ENCODE measurements around the gene CGN.

The CGN gene

DNA sequence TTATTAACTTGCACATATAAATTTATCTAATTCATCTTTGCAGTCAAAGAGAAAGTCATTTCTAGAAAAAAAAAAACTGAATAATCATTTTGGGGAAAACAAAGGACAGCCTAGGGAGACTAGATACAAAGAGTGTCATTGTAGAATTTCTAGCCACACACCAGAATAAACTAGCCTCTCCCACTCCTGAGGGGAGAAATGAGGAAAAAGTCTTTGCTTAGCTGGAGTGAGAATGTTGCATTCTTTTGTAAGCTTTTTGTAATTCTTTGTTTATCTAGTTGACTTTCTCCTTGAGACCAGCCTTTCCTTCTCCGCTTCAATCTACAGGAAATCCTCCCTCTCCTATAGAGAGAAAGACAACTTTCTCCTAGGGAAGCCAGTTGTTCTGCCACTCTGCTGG, 15.9 kb upstream of the CGN start:
- no peak overlapping the region for H3K4me3 ChIP-seq
- H3K27ac ChIP-seq: no peak overlapping the region

DNA sequence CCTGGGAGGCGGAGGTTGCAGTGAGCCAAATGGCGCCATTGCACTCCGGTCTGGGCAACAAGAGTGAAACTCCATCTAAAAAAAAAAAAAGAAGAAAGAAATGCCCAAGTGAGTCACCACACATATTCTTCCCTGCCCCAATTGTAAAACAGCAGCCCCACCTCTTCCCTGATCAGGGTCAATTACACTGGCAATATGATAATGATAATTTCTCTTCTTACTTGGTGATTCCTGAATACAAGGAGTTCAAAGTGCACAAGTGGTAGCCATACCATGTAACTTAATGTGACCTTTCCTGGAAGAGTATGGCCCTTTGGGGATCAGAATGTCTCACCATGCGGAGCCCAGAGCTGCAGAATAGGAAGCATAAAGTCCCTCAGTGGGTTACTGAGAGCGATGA, 11.8 kb upstream of the CGN start:
- Histone ChIP-seq H3K27ac (no peak overlapping the region), H3K4me3 (no peak overlapping the region)

- no peak overlapping the region for H3K27ac ChIP-seq
- H3K4me3 ChIP-seq: no peak overlapping the region
Measured at GRCh38 chr1:151499930-151500329, 11.3 kb upstream of the CGN start.

- Histone ChIP-seq H3K4me3 (no peak overlapping the region), H3K27ac (no peak overlapping the region)
Measured at GRCh38 chr1:151501474-151501873, 9.7 kb upstream of the CGN start.

DNA sequence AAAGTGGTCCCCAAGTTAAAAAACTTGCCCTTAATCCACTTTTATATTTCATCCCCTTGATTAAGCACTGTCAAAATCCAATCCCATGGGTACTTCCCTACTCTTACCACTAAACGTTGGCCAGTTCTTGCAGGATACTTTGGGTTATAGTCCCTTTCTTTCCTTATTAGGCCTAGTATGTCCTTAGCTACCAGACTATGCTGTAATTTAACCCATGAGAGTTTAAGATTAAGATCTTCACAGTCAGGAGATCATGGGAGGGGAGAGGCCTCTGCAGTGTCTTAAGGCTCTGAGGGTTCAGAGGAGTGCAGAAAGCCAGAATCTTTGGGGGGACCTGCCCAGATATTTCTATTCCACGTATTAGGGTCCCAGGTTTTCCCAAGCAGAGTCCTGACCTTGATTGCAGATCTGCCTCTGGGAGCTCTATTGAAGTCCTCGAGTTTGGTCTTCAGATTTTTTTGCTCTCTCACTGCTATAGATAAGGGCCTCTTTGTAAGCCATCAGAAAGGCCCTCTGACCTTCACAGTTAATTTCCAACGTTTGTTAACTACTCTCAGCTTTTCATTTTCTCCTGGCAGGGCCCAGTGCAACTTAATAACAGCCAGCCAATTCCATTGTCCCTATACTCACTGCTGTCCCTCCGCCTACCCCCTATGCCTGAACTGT, 9.0 kb upstream of the CGN start:
- H3K27ac ChIP-seq: no peak overlapping the region
- H3K4me3 ChIP-seq: no peak overlapping the region

DNA sequence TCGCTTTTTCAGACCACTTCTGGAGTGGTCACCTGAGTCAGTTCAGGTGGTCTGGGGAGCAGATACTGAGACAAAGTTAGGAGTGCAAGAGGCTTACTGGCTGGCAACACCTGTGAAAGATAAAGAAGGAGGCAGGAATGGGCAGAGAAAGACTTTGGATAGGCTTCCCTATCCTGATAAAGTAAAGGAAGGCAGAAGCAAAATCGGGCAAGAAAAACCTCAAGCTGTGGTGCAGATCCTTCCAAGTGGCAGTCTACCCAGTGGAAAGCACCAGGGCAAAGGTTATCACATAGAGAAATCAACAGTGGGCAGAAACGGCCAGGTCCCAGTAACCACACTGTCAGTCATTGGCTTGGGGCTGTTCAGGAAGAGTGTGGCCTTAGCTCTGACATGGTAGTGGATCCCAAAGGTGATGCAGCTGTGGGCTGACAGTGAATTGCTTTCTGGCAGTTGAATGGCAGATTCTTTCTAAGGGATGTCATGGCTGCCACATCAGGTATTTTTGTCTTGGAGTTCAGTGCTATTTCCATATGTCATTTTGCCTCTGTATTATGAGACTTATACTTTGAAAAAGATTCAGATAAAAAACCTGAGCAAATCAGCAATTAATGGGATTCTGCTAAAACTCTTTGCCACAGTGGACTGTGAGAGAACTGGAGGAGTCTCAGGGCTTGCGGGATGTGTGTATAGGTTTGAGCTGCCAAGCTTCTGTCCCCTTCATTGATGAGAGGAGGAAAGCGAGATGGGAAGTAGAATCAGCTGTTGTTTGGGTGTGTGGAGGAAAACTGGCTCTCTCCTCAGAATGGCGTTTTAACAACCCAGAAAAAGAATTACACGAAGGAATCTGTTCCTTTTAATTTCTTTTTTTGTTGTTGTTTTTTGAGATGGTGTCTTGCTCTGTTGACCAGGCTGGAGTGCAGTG, 8.1 kb upstream of the CGN start:
- no peak overlapping the region for H3K27ac ChIP-seq

GRCh38 chr1:151504252-151504651, 6.9 kb upstream of the CGN start:
- H3K4me3 ChIP-seq: no peak overlapping the region
- no peak overlapping the region for H3K27ac ChIP-seq

More for the DNA sequence above, 8.1 kb upstream of the CGN start:
- H3K4me3 ChIP-seq: no peak overlapping the region

- Histone ChIP-seq H3K4me3 (no peak overlapping the region), H3K27ac (no peak overlapping the region)
Measured at GRCh38 chr1:151504759-151505158, 6.4 kb upstream of the CGN start.

DNA sequence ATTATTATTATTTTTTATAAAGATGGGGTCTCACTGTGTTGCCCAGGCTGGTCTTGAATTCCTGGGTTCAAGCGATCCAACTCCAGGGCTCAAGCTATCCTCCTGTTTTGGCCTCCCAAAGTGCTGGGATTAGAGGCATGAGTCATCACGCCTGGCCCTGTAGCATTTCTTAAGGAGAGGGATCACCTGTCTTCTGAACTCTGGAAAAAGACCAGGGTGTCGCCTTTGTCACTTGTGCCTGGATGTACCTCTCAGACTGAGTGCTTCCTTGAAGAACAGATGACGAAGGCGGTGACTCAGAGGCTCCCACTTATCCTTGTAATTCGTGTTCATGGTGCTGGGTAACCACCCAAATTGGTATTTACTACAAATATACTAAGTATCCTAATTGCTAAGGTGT, 2.4 kb upstream of the CGN start:
- Histone ChIP-seq H3K27ac (no peak overlapping the region), H3K4me3 (no peak overlapping the region)

- H3K4me3 ChIP-seq: no peak overlapping the region
- no peak overlapping the region for H3K27ac ChIP-seq
Measured at GRCh38 chr1:151509350-151510019, 1.7 kb upstream of the CGN start.

- H3K27ac ChIP-seq: no peak overlapping the region
- no peak overlapping the region for H3K4me3 ChIP-seq
Measured at GRCh38 chr1:151510020-151510405, 1.2 kb upstream of the CGN start.

GRCh38 chr1:151510614-151510956, 602 bp upstream of the CGN start:
- H3K4me3 ChIP-seq: peak overlapping the region; percentile 46 to 68 (median 55)
- H3K27ac ChIP-seq: peak overlapping the region in 2 of 21 experiments; percentile 57 to 68

- peak overlapping the region; percentile 46 to 68 (median 55) for H3K4me3 ChIP-seq
- H3K27ac ChIP-seq: peak overlapping the region in 10 of 21 experiments; percentile 5 to 75 (median 38)
Measured at GRCh38 chr1:151511636-151512215, 539 bp downstream of the CGN start.

DNA sequence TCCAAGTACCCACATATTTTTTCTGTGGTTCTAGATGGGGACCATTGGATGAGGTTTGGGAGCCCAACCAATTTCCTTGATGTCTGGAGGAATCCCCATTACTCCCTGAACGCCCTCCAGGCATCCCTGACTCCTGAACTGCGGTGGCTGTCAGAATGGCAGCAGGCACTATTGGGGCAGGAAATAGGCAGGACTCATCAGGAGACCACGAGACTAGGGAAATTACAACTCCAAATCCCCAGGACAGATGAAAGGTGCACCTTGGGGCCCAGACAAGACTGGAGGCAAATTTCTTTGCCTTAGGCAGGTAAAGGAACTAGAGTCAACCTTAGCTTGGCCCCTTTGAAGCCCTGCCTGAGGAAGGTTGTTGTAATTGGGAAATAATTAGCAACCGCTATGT, 1.1 kb downstream of the CGN start:
- Histone ChIP-seq H3K4me3 (peak overlapping the region in 5 of 7 experiments; percentile 46 to 64 (median 53)), H3K27ac (peak overlapping the region in 2 of 21 experiments; percentile 8 to 41)

- no peak overlapping the region for H3K4me3 ChIP-seq
- peak overlapping the region in 17 of 21 experiments; percentile 5 to 65 (median 36) for H3K27ac ChIP-seq
Measured at GRCh38 chr1:151512801-151513625, 1.8 kb downstream of the CGN start.

- Histone ChIP-seq H3K4me3 (no peak overlapping the region), H3K27ac (peak overlapping the region in 13 of 21 experiments; percentile 16 to 65 (median 39))
Measured at GRCh38 chr1:151513626-151514121, 2.5 kb downstream of the CGN start.

DNA sequence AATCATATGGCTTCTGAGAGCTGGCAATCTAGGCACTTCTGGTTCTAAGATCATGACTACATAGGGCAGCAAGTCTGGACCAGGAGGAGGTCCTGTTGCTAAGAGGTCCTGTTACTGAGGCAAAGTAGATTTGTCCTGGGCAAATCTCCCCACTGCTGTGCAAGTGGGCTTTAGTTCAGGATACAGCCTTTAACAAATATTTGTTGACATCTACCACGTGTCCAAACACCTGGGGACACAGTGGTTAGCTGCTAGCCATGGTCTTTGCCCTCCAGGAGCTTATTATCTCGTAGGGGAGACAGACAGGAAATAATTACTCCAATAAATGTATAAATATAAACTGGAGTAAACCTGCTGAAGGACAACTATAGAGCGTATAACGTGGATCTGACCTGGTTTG, 3.2 kb downstream of the CGN start:
- Histone ChIP-seq H3K4me3 (no peak overlapping the region), H3K27ac (peak overlapping the region in 6 of 21 experiments; percentile 28 to 65 (median 48))

DNA sequence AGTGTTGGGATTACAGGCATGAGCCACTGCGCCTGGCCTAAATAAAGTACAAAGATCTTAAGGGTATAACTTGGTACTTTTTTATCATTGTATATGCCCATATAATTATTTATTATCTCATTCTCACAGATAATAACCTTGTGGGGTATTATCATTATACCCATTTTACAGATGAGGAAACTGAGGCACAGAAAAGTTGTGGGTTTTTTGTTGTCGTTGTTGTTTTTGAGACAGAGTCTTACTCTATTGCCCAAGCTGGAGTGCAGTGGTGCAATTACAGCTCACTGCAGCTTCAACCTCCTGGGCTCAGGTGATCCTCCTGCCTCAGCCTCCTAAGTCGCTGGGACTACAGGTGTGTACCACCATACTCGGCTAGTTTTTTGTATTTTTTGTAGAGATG, 4.1 kb downstream of the CGN start:
- Histone ChIP-seq H3K27ac (no peak overlapping the region), H3K4me3 (no peak overlapping the region)

GRCh38 chr1:151516031-151516511, 4.9 kb downstream of the CGN start:
- no peak overlapping the region for H3K4me3 ChIP-seq
- no peak overlapping the region for H3K27ac ChIP-seq

All from skin epidermis (tissue), 12 donors.